Measurements from ENCODE around the gene AMOTL2.

Gene AMOTL2

DNA sequence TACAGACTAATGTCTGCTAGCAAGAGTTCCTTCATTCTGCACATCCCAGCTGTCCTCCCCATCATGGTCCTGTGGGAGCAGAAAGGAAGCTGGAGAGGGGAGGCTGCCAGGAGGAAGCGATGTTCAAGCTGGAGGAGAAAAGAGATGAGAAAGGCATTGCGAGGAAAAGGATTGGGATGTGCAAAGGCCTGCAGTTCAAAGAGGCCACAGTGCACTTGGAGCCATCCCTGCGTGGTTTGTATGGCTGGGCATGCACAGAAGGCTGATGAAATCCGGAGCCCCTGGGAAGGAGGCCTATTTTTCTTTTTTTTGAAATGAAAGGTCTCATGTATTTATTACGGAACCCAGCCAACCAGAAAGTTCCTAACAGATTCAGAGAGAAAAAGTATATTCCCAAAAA, 22.8 kb downstream of the AMOTL2 start:
- DNase-seq: peak; percentile 32

DNA sequence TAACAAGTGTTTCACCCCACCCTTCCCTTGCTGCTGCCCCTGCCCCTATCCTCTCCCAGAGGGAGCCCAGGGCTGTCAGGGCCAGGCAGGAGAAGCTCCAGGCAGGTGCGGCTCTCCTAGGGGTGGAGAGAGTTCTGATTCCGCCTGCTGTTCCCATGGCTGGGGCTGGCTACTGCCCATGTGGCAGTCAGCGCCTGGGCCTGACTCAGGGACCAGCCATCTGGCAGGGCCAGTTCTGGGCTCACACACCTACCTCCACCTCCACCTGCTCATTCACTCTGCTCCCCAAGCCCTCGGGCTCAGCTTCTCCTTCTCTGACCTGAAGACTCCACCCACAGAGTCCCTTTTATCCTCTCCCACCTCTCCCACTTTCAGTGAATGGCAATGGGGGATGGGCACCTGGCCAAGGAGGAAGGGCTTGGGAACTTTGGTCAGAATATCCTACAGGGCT, 23.4 kb downstream of the AMOTL2 start:
- peak; percentile 13 for DNase-seq

DNA sequence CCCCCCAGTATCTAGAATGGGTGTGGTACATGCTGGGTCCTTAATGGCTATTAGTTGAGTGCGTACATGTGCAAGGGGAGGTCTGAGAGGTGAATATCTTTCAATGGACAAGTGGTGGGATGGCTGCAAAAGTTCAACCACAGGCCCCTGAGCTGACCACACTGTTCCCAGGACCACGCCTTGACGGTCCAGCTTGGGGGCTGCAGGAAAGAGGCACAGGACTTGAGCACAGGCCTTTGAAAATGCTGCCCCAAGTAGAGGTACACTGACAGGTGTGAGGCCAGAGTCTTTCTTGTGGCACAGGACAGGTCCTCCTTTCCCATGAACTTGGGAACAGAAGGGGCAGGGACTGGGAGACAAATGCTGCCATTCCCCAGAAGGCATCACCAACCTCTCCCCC, 24.0 kb downstream of the AMOTL2 start:
- DNase-seq: peak; percentile 24

- DNase-seq: peak; percentile 9
Observed at GRCh38 chr3:134348524-134348923, 25.7 kb downstream of the AMOTL2 start.

DNA sequence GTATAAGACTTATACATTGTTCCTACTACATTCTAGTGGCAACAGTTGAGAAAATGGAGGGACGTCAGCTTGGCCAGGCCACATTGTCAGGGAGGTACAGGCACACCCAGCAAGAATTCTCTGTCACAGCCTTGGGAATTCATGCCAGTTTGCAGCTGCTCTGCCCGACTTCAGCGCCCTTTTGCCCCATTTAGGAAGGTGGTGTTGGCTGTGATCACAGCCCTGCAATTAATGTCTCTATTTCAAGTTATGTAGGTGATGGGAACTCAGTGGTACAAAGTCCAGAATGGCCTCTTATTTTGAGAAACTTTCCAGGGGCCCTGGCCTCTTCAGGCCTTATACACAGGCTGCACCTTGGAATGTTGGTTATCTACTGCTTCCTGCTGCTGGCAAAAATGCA, 26.7 kb downstream of the AMOTL2 start:
- peak; percentile 7 for DNase-seq

DNA sequence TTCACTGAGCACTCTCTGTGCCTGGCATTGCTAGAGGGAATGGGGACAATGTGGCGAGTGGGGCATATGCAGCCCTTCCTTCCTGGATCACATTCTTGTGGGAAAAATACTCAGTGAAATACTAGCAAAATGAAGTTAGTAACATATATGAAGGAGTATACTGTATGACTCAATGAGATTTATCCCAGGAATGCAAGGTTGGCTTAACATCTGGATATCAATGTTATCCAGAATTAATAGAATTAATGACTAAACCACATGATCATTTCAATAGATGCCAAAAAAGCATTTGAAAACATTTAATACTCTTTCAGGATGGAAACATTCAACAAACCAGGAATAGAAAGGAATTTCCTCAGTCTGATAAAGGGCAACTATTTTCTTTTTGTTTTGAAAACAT, 27.5 kb downstream of the AMOTL2 start:
- no peak for DNase-seq

DNA sequence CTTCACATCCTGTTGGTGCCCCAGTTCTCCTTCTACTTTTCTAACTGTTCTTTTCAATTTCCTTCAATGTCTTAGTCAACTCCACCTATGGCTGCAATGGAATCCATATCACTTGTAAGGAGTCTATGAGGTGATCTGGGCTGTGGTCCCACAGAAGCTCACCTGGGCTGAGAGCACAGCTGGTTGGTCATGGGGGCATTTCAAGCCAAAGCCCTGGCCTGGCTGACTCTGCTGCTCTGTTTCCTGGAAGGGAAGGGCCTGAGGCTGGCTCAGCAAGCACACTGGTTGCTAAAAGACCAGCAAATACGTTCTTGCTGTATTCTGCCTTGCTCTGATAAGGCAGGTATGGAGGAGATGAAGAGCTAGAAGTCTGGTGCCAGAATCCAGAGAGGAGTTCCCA, 29.0 kb downstream of the AMOTL2 start:
- DNase-seq: peak; percentile 21

DNA sequence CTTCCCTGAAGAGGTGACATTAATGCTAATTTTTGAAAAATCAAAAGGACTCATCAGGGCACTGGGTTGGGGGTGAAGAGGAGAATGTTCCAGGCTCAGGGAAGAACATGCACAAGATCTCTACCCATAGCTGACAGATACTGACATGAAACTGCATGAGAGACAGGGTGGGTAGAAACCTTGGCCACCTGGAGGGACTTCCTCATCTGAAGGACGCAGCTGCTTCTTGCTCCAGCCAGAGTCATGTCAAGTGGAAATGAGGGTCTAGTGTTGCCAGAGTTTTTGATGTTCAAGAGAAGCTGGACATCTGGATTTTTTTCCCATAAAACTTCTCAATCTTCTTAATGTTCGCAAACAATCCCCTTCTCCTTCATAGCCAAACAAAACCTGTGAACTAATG, 29.7 kb downstream of the AMOTL2 start:
- peak; percentile 11 for DNase-seq

DNA sequence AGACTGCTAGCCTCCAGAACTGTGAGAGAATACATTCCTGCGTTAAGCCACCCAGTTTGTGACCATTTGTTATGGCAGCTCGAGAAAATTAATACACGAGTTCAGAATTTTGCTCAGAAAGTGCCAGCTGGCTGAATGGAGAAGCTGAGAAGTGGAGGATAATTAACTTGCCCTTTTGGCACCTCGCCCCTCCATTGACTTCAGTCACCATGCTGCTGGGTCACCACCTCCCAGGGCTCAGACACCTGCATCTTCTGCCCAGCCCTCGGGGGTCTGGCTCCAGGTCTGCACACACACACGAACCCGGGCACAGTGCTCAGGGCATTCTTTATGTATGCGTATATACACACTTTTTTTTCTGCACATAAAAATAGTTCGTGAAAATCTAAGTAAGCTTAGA, 32.0 kb downstream of the AMOTL2 start:
- DNase-seq: no peak

DNA sequence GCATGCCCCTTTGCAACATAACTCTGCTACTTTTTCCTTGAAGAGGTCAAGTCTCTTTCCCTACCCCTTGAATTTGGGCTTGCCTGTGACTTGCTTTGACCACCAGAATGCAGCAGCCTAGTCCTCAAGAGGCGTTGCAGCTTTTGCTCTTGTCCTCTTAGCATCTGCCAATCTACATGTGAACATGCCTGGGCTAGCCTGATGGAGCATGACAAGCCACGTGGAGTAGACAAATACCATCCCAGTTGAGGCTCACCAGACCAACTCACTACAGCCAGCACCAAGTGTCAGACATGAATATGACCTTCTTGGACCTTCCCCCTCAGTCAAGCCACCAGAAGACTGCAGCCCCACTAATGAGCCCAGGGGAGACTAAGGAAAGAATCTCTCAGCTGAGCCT, 32.9 kb downstream of the AMOTL2 start:
- no peak for DNase-seq

- no peak for DNase-seq
Observed at GRCh38 chr3:134340982-134341365, 33.3 kb downstream of the AMOTL2 start.

DNA sequence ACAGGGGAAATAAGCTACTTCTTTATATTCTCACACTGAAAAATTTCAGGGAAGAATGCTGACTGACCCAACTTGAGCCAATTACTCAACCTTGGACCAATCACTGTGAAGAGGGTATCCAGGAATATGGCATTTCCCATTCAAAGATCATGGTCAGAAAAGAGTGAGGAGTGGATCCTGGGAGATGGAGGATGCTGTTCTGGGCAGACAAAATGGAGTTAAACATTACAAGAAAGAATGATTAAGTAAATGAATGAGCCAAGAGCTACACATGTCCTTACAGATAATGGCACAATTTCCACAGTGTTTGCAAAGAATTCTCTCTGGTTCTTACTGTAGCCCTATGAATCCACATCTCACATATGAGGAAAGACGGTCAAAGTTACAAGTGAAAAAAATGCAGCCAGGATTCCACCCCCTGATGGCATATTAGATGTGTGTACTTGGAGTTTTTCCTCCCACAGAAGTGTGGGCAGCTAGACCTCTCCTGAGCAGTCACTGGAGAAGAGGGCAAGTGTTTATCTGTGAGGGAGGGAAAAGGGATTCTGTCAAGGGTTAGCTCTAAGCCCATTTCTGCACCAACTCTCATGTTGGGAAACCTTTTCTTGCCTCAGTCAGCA, 33.8 kb downstream of the AMOTL2 start:
- no peak for DNase-seq

- no peak for DNase-seq
Observed at GRCh38 chr3:134339913-134340312, 34.3 kb downstream of the AMOTL2 start.

DNA sequence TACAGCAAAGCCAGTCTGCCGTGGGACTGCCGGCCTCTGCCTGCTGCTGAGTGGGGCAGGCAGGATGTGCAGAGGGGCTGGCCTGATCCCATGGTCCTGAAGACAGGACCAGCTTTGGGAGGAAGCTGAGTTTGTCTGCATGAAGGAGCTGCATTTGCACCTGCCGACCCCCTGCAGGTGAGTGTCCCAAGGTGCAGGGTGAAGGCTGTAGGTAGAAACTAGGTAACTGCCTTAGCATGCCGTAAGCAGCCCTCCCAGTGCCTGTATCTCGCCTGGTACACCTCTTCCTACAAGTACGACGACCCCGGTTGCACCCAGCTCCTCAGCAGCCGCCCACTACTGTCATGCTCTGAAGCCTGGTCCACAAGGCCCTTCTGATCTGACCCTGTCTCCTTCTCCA, 34.9 kb downstream of the AMOTL2 start:
- no peak for DNase-seq

DNA sequence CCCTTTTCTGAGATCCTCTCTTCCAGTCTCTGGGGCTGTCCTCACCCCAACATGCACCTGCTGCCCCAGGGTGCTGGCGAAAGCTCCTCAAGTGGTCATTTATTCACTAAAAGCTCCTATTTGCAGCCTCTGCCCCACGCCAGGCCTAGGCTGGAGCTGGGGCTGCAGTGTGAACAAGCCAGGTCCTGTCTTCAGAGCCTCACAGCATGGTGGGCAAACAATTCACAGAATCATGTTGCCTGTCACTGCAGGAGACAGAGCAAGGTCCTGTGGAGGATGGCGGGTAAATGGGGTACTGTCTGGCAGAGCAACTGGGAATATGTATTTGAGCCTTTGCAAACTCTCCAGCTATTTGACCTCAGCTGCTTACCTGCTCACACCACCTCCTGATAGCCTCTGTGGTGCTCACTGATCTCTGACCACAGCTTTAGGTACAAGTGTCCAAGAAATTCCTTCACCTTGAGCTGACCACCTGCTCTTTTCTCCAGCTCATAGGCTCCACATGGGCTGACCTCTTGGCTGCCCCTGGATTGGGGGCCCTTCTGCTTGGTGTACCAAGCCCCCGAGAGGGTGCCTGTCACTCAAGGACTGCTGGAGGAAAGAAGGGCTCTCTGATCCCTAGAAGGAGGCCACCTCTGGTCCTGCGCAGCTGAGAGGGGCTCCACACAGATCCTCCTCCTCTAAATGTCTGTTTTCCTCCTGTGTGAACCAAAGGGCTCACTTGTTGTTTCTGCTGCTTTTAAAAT, 35.6 kb downstream of the AMOTL2 start:
- no peak for DNase-seq

- DNase-seq: no peak
Observed at GRCh38 chr3:134338201-134338512, 36.1 kb downstream of the AMOTL2 start.

GRCh38 chr3:134337511-134338200, 36.6 kb downstream of the AMOTL2 start:
- no peak for DNase-seq

DNA sequence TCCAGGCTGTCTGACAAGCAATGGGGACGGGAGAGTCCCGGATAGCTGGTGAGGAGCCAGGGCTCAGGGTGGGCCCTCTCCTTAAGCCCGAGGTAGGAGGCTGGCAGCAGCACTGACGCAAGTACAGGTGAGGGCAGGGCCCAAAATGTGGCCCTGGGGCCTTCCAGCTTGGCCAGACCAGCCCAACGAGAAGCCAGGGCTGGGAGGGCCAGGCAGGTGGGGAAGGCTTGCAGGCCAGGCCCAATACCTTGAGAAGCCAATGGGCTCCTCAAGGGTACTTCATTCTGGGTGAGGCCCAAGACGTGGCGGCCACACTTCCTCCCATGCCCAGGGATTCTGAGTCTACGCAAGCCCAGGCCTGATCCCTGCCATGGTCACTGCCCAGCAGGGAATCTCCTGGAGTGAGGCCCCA, 37.2 kb downstream of the AMOTL2 start:
- no peak for DNase-seq

DNA sequence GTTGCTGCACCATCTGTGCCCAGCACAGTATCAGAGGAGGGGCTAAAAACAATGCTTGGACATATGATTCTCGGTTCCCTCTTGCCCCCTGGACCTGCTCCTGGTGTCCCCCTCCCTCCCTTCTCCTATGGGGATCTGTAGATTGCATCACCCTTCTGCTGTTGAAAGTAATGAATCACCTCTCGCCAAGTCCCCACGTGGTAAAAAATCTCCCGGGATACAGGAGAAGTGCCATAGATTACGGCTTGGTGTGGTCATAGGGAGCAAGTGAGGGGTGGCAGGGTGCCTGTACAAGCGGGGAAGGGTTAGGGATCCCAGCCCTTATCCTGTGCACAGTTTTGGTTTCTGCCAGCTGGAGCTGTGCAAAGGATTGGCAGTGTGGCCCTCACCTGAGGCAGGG, 37.7 kb downstream of the AMOTL2 start:
- DNase-seq: no peak

GRCh38 chr3:134334901-134335280, 39.4 kb downstream of the AMOTL2 start:
- DNase-seq: no peak

DNA sequence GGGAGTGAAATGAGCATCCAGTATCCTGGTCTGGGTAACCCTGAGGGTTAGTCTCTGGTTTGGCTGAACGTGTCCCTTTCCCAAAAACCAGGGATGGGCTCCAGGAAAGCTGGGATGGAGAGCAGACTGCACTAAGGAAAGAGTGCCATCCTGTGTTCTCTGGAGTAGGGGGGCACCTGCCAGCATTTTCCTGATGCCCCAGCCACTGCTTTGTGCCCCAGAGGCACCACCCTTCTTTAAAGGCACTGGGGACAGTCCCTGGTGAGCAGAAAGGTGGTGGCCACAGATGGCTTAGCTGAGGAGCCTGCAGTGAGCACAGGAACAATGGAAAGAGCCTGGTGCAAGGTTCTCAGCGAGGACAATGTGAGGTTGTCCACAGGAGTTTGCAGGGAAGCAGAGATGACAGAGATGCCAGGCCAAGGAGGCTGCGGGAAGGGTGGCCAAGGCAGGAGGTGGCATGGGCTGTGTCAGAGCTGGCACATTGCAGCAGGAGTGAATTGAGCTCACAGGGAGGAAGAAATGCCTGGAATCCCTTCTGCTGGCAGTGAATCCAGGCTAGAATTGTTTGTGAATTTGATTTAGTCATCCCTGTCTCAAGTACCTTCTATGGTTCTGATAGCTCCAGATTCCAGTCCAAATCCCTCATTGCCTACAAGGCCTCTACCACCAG, 39.9 kb downstream of the AMOTL2 start:
- DNase-seq: no peak

DNA sequence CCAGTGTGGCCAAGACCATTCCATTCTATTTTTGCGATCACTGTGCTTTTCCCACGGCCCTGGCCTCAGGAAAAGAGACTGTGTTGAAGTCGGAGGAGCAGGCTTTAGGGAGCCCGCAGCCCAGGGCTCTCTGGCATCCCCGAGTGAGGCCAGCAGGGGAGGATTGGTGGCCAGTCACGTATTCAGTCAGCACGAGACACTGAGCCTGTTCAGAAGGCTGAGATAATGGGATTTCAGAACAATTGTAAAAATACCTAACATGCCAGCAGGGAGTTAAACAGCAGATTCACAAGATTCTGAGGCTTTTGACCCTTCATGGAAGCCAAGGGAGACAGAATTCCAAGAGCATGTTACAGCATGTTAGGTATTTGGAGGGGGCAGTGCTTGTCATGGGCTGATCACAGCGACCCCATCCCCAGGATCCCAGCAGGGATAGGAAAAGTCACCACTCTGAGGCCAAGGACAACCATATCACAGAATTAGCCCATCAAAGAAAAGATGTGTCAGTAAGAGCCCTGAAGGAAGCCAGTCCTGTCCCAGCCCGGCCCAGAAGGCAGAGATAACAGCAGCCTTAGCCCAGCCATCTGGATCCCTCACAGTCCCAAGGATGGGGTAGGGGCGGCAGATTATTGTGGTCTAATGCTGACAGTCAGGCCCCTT, 40.6 kb downstream of the AMOTL2 start:
- DNase-seq: no peak

DNA sequence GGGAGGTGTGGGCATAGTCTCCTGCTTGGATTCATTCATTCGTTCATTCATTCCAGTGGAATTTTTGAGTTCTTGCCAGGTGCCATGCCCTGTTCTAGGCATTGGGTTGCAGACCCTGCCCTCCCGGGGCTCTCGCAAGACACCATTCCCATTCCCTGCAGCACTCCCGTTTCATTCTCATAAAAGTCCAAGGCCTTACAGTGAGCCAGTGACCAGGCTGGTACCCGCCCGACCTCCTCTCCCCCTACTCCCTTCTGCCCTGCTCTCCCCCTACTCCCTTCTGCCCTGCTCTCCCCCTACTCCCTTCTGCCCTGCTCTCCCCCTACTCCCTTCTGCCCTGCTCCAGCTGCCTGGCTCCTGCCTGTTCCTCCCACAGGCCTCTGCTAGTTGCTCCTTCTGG, 41.9 kb downstream of the AMOTL2 start:
- DNase-seq: no peak
